Upper lobe of left lung (tissue), 4 donors: ENCODE measurements around the gene MSI2.

Source experiments
- CTCF ChIP-seq, 6 experiments: fragments of 450-650 bp in 4 of 6; fragments of 200-600 bp in 2 of 6; sonication (generic) in 2 of 6; IDR thresholded peaks; one replicate each; pipeline ENCODE4 v1.5.1; 2016 to 2019; ENCODE audit warnings: antibody characterized with exemption in 6 of 6
- POLR2AphosphoS5 ChIP-seq, 2 donors: sonication (generic); formaldehyde crosslinking; IDR thresholded peaks; one replicate each; pipeline ENCODE4 v1.5.1; 2017; ENCODE audit warnings: antibody characterized with exemption in 2 of 2

GRCh38 chr17:57556320-57556719 lies 300.0 kb downstream of the MSI2 start:
- no peak for TF ChIP-seq CTCF (IDR thresholded peaks at IDR 0.05)
- TF ChIP-seq POLR2AphosphoS5 (IDR thresholded peaks at IDR 0.05), result no peak
